Astrocyte (in vitro differentiated cells and primary cell): ENCODE results near the gene TPGS2. TPM values are rescaled to one million over a fixed set of nuclear protein-coding genes. Genes with fewer than 3 reads are reported as not detected.
A peak's percentile ranks its signal among the peaks of the same experiment; 100 is the strongest.

Experiments
- DNase-seq: peaks from one replicate; pipeline ENCODE4 v3.0.0-alpha.2; 2010; ENCODE audit warnings: low read depth
- FAIRE-seq: peaks from 2 replicates; lab custom pipeline; 2011; peaks lifted over from hg19 to GRCh38; lab: Jason Lieb, UNC
- H2AFZ ChIP-seq: 2 replicates; pipeline ENCODE4 v1.6.0; 2012; ENCODE audit warnings: low read depth, low read length, inconsistent platforms
- H3K27ac ChIP-seq: 2 replicates; pipeline ENCODE4 v1.5.1; 2011; ENCODE audit warnings: low read depth, low read length, inconsistent platforms
- H3K27me3 ChIP-seq: 2 replicates; pipeline ENCODE4 v1.6.0; 2011; ENCODE audit warnings: low read length, inconsistent platforms; ENCODE audit not compliant: insufficient read depth
- H3K36me3 ChIP-seq: 2 replicates; pipeline ENCODE4 v1.5.1; 2011; ENCODE audit warnings: low read length, inconsistent platforms; ENCODE audit not compliant: insufficient read depth
- H3K4me1 ChIP-seq: 2 replicates; pipeline ENCODE4 v1.5.1; 2011; ENCODE audit warnings: low read length, inconsistent platforms; ENCODE audit not compliant: insufficient read depth
- H3K4me2 ChIP-seq: 2 replicates; pipeline ENCODE4 v1.6.0; 2012; ENCODE audit warnings: low read length, inconsistent platforms
- H3K4me3 ChIP-seq: 2 replicates; pipeline ENCODE4 v1.5.1; 2011; ENCODE audit warnings: low read depth, mild to moderate bottlenecking, low read length, inconsistent platforms; ENCODE audit not compliant: insufficient read depth
- H3K79me2 ChIP-seq: 2 replicates; pipeline ENCODE4 v1.6.0; 2012; ENCODE audit warnings: mild to moderate bottlenecking, low read length, inconsistent platforms; ENCODE audit not compliant: insufficient read depth
- H3K9ac ChIP-seq: 2 replicates; pipeline ENCODE4 v1.6.0; 2012; ENCODE audit warnings: mild to moderate bottlenecking, low read length, inconsistent platforms
- H3K9me3 ChIP-seq: 2 replicates; pipeline ENCODE4 v1.5.1; 2012; ENCODE audit warnings: low read depth, mild to moderate bottlenecking, low read length, inconsistent platforms; ENCODE audit not compliant: insufficient read depth
- H4K20me1 ChIP-seq: 2 replicates; pipeline ENCODE4 v1.6.0; 2012; ENCODE audit warnings: low read length, inconsistent platforms; ENCODE audit not compliant: insufficient read depth
- H3K27ac Mint-ChIP-seq: one replicate; pipeline ENCODE4 v1.8.0; 2021; ENCODE audit warnings: mild to moderate bottlenecking, mixed read lengths; ENCODE audit not compliant: unreplicated experiment
- H3K27me3 Mint-ChIP-seq: one replicate; pipeline ENCODE4 v1.8.0; 2021; ENCODE audit warnings: low read depth, mixed read lengths; ENCODE audit not compliant: unreplicated experiment
- H3K36me3 Mint-ChIP-seq: one replicate; pipeline ENCODE4 v1.8.0; 2021; ENCODE audit warnings: low read depth, mixed read lengths; ENCODE audit not compliant: unreplicated experiment
- H3K4me1 Mint-ChIP-seq: one replicate; pipeline ENCODE4 v1.8.0; 2021; ENCODE audit warnings: low read depth, mixed read lengths; ENCODE audit not compliant: unreplicated experiment
- H3K4me3 Mint-ChIP-seq: one replicate; pipeline ENCODE4 v1.8.0; 2021; ENCODE audit warnings: mild to moderate bottlenecking, moderate library complexity, mixed read lengths; ENCODE audit not compliant: unreplicated experiment
- H3K9me3 Mint-ChIP-seq: one replicate; pipeline ENCODE4 v1.8.0; 2021; ENCODE audit warnings: mild to moderate bottlenecking, mixed read lengths; ENCODE audit not compliant: unreplicated experiment
- EZH2 ChIP-seq: IDR thresholded peaks from 2 replicates; pipeline ENCODE4 v1.6.1; 2012; ENCODE audit warnings: mild to moderate bottlenecking, low read length, inconsistent platforms; ENCODE audit not compliant: insufficient read depth
- total RNA-seq: library from RNA; stranded (reverse); gene quantifications from 2 replicates; pipeline ENCODE4 v1.2.1, GENCODE V29; 2021
- TF ChIP-seq, protein P1 (sequence below): IDR thresholded peaks from 2 replicates; pipeline ENCODE4 v1.5.1; 2011; ENCODE audit warnings: low read depth, mild to moderate bottlenecking, inconsistent platforms, low read length, moderate library complexity; ENCODE audit not compliant: insufficient read depth

The TPGS2 gene
- total RNA-seq, 1 donor from 2014 or later, result 138 TPM

DNA sequence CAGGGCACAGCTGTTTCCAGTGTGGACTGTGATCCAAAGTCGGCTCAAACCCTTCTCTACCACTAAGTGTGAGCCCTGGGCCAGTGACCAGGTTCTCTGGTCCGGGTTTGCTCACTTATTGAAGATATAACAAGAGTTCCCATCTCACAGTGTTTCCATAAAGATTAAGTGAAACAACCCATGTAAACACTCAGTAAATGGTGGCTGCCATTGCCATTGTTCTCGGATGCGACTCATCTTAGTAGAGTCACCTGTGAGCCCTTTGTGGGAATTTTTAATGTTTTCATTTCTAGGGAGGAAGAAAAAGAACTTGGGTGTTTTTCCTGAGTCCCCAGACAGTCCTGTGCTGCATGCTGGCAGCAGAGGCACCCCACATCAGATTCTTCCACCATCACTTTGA lies 53.4 kb downstream of the TPGS2 start:
- H3K27ac Mint-ChIP-seq, result no peak overlapping the region
- peaks cover 6% of the 10 kb centered on the region for H3K27me3 Mint-ChIP-seq
- TF ChIP-seq, protein P1, sequence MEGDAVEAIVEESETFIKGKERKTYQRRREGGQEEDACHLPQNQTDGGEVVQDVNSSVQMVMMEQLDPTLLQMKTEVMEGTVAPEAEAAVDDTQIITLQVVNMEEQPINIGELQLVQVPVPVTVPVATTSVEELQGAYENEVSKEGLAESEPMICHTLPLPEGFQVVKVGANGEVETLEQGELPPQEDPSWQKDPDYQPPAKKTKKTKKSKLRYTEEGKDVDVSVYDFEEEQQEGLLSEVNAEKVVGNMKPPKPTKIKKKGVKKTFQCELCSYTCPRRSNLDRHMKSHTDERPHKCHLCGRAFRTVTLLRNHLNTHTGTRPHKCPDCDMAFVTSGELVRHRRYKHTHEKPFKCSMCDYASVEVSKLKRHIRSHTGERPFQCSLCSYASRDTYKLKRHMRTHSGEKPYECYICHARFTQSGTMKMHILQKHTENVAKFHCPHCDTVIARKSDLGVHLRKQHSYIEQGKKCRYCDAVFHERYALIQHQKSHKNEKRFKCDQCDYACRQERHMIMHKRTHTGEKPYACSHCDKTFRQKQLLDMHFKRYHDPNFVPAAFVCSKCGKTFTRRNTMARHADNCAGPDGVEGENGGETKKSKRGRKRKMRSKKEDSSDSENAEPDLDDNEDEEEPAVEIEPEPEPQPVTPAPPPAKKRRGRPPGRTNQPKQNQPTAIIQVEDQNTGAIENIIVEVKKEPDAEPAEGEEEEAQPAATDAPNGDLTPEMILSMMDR, result no peak
- no peak for TF ChIP-seq EZH2
- Histone ChIP-seq H3K9me3 (no peaks in the 10 kb centered on the region), H3K36me3 (no peaks in the 10 kb centered on the region), H3K4me1 (peaks cover 4% of the 10 kb centered on the region), H3K4me2 (no peak overlapping the region), H2AFZ (no peak overlapping the region), H3K27me3 (no peaks in the 10 kb centered on the region), H3K79me2 (no peaks in the 10 kb centered on the region), H3K4me3 (no peak overlapping the region), H3K9ac (no peak overlapping the region), H4K20me1 (no peaks in the 10 kb centered on the region), H3K27ac (no peak overlapping the region)
- H3K36me3 Mint-ChIP-seq, result no peaks in the 10 kb centered on the region
- no peak for FAIRE-seq
- H3K9me3 Mint-ChIP-seq, result peaks cover 2% of the 10 kb centered on the region
- no peak overlapping the region for H3K4me3 Mint-ChIP-seq
- peaks cover 4% of the 10 kb centered on the region for H3K4me1 Mint-ChIP-seq
- no peak for DNase-seq

DNA sequence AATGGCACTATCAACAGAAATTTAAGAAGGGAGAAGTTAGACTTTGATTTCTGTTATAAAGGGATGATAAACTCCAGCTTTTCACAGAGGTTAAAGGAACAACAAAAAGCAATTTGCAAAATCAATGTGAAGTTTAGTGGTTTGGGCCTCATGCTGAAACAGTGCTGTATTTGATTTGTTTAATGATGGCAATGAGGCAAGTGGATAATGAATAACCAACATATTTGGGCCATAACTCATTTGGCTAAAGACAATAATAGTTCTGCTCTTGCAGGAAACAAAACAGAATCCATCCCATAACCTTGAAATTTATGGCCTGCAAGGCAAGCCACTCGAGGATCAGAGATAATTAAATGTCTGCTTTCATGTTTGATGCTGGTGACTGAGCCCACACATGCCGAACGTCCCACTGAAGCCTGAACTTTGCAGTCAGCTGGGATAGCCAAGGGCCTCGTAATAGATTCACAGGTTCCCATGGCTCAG lies 56.5 kb downstream of the TPGS2 start:
- peak; percentile 49 for DNase-seq
- Histone ChIP-seq H3K79me2 (no peaks in the 10 kb centered on the region), H3K27ac (no peak overlapping the region), H2AFZ (no peak overlapping the region), H3K4me2 (peak overlapping the region; percentile 6), H3K9me3 (no peaks in the 10 kb centered on the region), H3K4me3 (no peak overlapping the region), H4K20me1 (no peaks in the 10 kb centered on the region), H3K36me3 (no peaks in the 10 kb centered on the region), H3K4me1 (peaks cover 4% of the 10 kb centered on the region), H3K9ac (no peak overlapping the region), H3K27me3 (no peaks in the 10 kb centered on the region)
- TF ChIP-seq, protein P1, result no peak
- no peak for TF ChIP-seq EZH2
- peaks cover 5% of the 10 kb centered on the region for H3K27me3 Mint-ChIP-seq
- peak; percentile 26 for FAIRE-seq
- no peak overlapping the region for H3K27ac Mint-ChIP-seq
- H3K36me3 Mint-ChIP-seq, result peaks cover 3% of the 10 kb centered on the region
- H3K4me3 Mint-ChIP-seq, result no peak overlapping the region
- peaks cover 4% of the 10 kb centered on the region for H3K4me1 Mint-ChIP-seq
- H3K9me3 Mint-ChIP-seq, result peaks cover 2% of the 10 kb centered on the region

- H3K9ac ChIP-seq, result no peak overlapping the region
- DNase-seq (no peak), FAIRE-seq (no peak)
- H4K20me1 ChIP-seq, result no peaks in the 10 kb centered on the region
- Mint-ChIP-seq H3K27me3 (peaks cover 5% of the 10 kb centered on the region), H3K4me3 (no peak overlapping the region), H3K4me1 (peaks cover 4% of the 10 kb centered on the region), H3K36me3 (peaks cover 3% of the 10 kb centered on the region), H3K27ac (no peak overlapping the region), H3K9me3 (peaks cover under 1% of the 10 kb centered on the region)
- H3K36me3 ChIP-seq, result no peaks in the 10 kb centered on the region
- no peaks in the 10 kb centered on the region for H3K9me3 ChIP-seq
- no peaks in the 10 kb centered on the region for H3K27me3 ChIP-seq
- H3K4me1 ChIP-seq, result peaks cover 4% of the 10 kb centered on the region
- TF ChIP-seq, protein P1, result no peak
- no peak for TF ChIP-seq EZH2
- H3K79me2 ChIP-seq, result no peaks in the 10 kb centered on the region
- no peak overlapping the region for H3K27ac ChIP-seq
- H3K4me2 ChIP-seq, result no peak overlapping the region
- H3K4me3 ChIP-seq, result no peak overlapping the region
- H2AFZ ChIP-seq, result no peak overlapping the region
Measured at GRCh38 chr18:36771245-36771644, 57.6 kb downstream of the TPGS2 start.
